GM18951 (cell line): ENCODE measurements around the gene TLR9.
"Not testable (repeated sequence)": the region's sequence is repeated elsewhere in the genome, so short reads cannot be mapped to it uniquely, and the experiment has no call there.

Experiments
- POLR2A ChIP-seq: IDR thresholded peaks from 4 replicates; pipeline ENCODE4 v1.6.1; 2011; ENCODE audit warnings: mild to moderate bottlenecking; ENCODE audit not compliant: insufficient read length, insufficient read depth; ENCODE audit errors: extremely low read depth
- in situ Hi-C: fragments of 300-500 bp; cut with MboI; formaldehyde crosslinking; loops from one replicate; pipeline ENCODE4 v1.12.0; 2022; ENCODE audit warnings: low sequenced_read_pairs, mixed read lengths, inconsistent platforms; ENCODE audit not compliant: unreplicated experiment

Gene TLR9

DNA sequence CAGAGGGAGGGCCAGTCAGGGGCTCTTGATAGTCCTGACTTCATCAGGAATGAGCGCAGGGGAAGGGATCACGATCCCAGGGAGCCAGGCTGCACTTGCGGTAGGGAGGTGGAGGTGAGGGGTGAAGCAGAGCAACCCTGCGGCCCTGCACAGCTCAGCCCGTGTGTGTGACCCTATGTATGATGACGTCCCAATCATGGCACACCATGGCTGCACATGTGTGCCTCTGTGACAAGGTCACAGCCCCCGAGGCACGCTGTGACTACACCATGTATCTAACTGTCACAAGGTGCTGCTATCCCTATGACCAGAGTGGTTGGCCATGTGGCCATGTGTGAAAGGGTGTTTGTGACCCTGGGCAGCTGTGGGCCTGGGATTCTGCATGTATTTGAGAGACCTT is 40.8 kb downstream of the TLR9 start:
- no peak for TF ChIP-seq POLR2A
- in situ Hi-C loops, result no loop called here

- no peak for TF ChIP-seq POLR2A
- in situ Hi-C loops, result no loop called here
These were observed 41.5 kb downstream of the TLR9 start for GRCh38 chr3:52183786-52184445.

- in situ Hi-C loops, result no loop called here
- no peak for TF ChIP-seq POLR2A
These were observed 42.8 kb downstream of the TLR9 start for GRCh38 chr3:52182691-52183090.

DNA sequence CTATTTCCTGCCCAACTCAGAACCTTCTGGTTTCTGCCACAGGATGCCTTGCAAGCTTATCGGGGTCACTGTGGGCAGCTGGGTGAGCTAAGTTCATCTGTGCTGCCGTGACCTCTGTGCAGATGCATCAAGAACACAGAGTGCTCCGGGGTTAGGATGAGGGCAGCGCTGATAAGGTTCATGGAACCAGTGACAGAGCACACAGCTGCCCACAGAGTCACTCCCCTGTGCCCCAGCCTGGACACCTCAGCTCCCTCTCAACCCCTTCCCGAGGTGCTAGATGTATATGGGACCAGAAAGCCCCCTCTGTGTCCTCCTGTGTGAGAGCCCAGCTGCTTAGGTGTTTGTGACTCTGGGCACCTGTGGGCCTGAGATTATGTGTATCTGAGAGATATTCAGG is 43.2 kb downstream of the TLR9 start:
- TF ChIP-seq POLR2A, result no peak
- in situ Hi-C loops, result no loop called here

DNA sequence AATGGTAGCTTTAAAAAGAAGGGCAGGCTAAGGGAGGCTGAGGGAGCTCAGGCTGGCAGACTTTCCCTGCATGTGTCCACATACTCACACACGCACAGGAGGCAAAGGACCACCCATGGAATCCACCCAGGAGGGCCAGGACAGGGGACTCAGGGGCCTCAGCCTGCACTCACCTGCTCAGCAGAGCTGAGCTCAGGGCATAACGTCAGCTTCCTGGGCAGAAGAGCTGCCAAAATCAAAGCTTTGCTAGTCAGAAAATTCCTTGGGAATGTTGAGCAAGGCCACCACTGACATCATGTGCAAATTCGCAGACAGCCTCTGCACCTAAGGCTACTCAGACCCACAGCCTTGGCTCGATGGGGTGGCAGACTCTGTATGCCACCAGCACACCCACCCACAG is 43.9 kb downstream of the TLR9 start:
- TF ChIP-seq POLR2A, result no peak
- in situ Hi-C loops, result no loop called here

- in situ Hi-C loops, result no loop called here
- TF ChIP-seq POLR2A, result no peak
These were observed 46.9 kb downstream of the TLR9 start for GRCh38 chr3:52178537-52178936.

DNA sequence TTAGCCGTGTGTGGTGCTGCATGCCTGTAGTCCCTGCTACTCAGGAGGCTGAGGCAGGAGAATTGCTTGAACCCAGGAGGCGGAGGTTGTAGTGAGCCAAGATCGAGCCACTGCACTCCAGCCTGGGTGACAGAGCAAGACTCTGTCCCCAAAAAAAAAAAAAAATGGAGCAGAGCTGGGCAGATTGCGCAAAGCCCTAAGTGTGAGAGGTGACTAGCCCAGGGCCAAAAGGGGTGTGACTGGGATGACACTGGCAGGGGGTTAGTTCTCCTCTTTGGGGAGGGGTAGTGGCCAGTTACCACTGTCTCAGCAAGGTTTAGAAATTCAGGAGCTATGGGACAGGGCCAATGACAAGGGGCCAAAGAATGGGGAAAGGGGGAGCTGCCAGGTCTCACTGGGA is 47.3 kb downstream of the TLR9 start:
- in situ Hi-C loops, result not testable (repeated sequence)

DNA sequence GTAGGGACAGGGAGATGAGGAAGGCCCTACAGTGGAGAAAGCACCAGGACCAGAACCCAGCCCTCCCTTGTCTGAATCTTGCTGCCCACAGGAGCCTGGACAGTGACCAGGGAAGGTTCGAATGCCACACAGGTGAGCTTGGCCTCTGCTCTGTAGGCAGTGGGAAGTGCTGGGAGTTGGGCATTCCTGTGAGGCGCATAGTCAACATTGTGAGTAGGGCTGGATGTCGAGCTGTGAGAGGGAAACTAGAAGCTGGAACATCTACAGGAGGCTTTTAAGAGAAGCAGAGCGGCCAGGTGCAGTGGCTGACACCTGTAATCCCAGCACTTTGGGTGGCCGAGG is 47.8 kb downstream of the TLR9 start:
- in situ Hi-C loops, result no loop called here
- TF ChIP-seq POLR2A, result no peak

DNA sequence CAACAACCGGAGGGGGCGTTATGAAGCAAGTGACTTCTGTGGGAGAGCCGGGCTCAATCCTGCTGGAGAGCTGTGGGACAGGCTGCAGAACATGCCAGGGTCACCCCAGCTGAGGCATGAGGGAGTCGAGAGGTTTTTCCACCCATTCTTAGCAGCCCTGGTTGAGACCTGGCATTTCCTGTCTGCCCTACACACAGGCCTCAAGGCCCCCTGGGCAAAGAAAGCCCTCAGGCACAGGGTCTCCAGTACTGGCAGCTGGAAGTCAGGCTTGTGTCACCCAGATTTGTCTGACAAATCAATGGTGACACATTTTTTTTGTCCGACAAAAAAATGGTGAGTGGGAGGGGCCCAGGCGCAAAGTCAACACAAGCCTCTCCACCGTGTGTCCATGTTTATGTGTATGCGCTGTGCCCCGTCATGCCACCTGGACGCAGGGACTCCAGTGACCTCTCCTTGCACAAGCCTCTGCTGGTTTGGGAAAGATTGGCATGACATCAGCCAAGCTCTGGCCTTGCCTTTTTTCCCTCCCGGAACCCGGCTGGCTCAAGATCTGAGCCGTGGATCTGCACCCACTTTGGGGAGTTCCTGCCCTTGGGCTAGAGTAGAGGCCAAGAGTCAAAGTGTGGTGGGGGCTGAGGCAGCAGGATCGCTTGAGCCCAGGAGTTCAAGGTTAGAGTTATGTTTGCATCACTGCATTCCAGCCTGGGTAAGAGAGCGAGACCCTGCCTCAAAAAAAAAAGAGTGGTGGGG is 48.3 kb downstream of the TLR9 start:
- in situ Hi-C loops, result no loop called here
- TF ChIP-seq POLR2A, result no peak

- in situ Hi-C loops, result no loop called here
- no peak for TF ChIP-seq POLR2A
These were observed 49.2 kb downstream of the TLR9 start for GRCh38 chr3:52176180-52176752.

GRCh38 chr3:52175416-52176179 is 49.8 kb downstream of the TLR9 start:
- no peak for TF ChIP-seq POLR2A
- in situ Hi-C loops, result no loop called here

DNA sequence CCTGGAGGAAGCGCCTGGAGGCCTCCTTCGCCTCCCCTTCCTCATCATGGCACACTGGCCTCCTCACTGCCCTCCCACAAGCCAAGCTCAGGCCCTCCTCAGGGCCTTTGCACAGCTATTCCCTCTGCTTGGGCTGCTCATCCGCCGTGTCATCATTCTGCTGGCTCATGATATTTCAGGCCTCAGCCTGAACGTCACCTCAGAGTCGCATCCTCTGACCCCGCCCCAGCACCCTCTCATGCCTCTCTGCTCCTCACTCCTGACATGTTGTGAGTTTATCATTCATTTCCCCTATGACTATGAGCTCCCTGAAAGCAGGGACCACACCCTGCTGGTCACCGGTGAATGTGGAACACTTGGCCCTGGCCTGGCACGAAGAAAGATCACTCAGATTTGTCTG is 50.5 kb downstream of the TLR9 start:
- no peak for TF ChIP-seq POLR2A
- in situ Hi-C loops, result no loop called here

DNA sequence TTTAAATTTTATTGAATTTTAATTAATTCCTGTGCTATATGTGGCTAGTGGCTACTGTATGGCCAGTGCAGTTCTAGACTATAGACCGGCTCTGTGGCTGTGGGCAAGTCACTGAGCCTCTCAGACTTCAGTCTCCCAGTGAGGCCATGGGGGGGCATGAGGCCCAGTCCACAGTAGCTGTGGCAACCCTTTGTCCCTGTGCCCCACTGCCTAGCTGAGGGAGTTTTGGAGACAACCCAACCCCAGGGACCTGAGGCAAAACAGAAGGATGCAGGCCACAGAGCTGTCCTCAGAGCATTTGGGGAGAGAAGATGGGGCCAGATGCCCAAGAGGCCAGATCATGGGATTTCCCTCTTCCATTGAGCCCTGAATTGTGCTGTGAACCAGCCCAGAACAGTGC is 52.3 kb downstream of the TLR9 start:
- in situ Hi-C loops, result no loop called here

More for the DNA sequence above, 52.3 kb downstream of the TLR9 start:
- TF ChIP-seq POLR2A, result no peak
